Measurements from ENCODE around the gene KREMEN1.
A peak's percentile ranks its signal among the peaks of the same experiment; 100 is the strongest.

KREMEN1 gene

GRCh38 chr22:29049655-29050263 lies 23.1 kb upstream of the KREMEN1 start:
- DNase-seq (ENCODE audit: low spot score), result no peak

- DNase-seq (ENCODE audit: low spot score), result no peak
These were observed 22.4 kb upstream of the KREMEN1 start for GRCh38 chr22:29050457-29050856.

DNA sequence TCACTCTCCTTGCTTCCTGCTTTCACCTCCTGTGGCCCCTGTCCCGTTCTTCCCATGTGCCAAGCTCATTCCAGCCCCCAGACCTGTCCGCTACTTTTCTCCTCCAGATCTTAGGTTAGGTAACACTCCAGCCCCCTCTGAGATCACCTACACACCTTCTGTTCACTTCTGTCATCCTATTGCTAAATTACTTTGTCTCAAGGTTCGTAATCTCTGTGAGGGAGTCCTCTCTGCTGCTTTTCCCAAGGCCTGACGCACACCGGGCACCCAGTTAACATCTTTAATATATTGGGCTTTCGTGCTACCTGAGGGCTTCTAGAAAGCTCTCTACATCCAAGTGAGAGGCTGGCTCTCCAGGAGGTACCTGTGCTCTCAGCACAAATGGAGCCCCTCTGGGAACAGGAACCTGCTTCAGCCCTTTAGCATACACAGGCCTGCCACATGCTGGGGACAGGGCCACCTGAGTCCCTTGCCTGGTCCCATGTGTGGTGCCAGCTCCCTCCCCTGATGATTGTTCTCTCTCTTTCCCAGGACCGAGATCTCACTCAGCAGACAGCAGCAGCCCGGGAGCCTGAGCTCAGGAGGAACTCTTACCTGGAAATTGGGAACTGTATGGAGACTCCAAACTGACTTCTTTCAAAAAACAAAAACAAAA lies 19.7 kb upstream of the KREMEN1 start:
- no peak for DNase-seq (ENCODE audit: low spot score)

- no peak for DNase-seq (ENCODE audit: low spot score)
These were observed 18.5 kb upstream of the KREMEN1 start for GRCh38 chr22:29054251-29054767.

DNA sequence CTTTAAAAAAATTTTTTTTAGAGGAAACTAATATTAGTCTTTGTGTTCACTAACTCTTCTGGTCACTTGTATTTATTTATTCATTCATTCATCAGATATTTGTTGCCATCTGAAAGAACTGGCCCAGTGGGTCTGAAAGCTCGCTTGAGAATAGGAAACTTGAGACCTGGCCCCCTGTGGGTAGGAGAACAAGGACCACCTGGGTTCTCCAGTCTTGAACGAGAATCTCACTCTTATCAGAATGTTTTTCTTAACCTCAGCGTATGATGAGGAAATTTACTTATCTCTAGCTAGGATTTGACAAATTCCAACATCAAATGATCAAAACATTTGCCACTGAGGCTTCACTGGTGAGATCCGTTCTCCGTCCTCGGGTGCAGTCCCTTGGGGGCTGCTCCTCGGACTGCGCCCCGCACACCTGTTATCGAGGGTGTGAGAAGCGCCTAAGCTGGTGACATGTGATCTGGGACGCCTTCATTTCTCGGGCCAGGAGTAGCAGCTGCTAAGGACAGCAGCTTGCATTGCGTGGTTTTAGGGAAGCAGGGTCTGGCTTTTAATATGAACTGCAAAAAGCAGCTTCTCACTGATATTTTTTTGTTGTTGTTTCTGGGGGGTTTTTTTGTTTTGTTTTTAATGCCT lies 17.5 kb upstream of the KREMEN1 start:
- DNase-seq (ENCODE audit: low spot score), result no peak

- DNase-seq (ENCODE audit: low spot score), result no peak
These were observed 16.4 kb upstream of the KREMEN1 start for GRCh38 chr22:29056472-29056871.

- no peak for DNase-seq (ENCODE audit: low spot score)
These were observed 12.5 kb upstream of the KREMEN1 start for GRCh38 chr22:29060251-29060869.

DNA sequence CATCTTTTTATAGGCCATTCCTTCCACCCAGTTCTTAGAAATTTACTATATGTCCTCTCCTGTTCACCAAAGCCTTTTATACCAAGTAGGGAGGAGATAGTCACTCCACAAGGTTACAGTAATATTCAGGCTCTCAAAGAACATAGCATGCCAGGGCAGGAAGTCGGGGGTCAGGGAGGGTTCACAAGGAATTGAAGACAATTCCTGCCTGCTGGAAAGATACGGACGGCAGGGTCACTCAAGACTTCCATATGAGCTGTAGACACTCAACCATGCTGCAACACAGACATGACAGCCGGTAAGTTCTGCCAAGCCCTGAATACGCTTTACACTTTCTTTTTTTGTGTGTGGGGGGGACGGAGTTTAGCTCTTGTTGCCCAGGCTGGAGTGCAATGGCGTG lies 11.9 kb upstream of the KREMEN1 start:
- no peak for DNase-seq (ENCODE audit: low spot score)

DNA sequence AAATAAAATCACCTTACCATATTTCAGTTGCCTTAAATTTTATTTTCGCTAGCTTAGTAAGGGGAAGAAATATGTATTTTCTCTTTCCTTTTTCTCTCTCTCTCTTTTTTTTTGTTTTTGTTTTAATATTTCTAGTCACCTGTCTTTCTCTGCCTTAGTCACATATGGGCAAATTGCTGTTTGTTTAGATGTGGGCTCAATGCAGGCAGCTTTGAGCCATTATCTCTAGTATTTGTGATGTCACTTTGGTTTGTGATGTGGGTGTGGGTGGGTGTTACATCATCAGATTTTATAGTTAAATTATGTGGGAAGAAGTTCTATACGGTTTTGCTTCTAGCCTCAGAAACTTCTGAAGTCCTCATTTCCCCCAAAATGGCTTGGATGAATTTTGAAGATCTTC lies 11.1 kb upstream of the KREMEN1 start, which contains the start of gene C22orf31:
TSS of gene C22orf31 (minus strand) at position 59 of the 400 bp plus-strand sequence. CDS start at position 20, 39 bp downstream.
- no peak for DNase-seq (ENCODE audit: low spot score)

- no peak for DNase-seq (ENCODE audit: low spot score)
These were observed 10.5 kb upstream of the KREMEN1 start for GRCh38 chr22:29062286-29062821.

GRCh38 chr22:29065468-29066190 lies 7.2 kb upstream of the KREMEN1 start:
- DNase-seq (ENCODE audit: low spot score), result no peak

- no peak for DNase-seq (ENCODE audit: low spot score)
These were observed 3.4 kb upstream of the KREMEN1 start for GRCh38 chr22:29069463-29069862.

DNA sequence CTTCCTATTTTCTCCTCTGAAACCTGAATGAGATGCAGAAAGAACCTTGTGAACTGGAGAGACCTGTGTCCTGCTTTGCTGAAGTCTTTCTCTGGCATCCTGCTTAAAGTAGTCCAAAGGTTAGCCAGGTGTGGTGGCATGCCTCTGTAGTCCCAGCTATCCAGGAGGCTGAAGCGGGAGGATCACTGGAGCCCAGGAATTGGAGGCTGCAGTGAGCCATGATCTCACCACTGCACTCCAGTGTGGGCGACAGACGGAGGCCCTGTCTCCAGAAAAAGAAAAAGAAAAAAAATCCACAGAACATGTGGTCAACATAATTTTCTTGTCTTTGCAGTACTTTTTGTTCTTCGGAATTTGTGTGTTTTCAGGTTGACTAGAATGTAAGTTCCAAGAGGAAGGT lies 2.3 kb upstream of the KREMEN1 start:
- DNase-seq (ENCODE audit: low spot score), result no peak

- DNase-seq (ENCODE audit: low spot score), result peak; percentile 86
These were observed 1.4 kb upstream of the KREMEN1 start for GRCh38 chr22:29071261-29072045.

DNA sequence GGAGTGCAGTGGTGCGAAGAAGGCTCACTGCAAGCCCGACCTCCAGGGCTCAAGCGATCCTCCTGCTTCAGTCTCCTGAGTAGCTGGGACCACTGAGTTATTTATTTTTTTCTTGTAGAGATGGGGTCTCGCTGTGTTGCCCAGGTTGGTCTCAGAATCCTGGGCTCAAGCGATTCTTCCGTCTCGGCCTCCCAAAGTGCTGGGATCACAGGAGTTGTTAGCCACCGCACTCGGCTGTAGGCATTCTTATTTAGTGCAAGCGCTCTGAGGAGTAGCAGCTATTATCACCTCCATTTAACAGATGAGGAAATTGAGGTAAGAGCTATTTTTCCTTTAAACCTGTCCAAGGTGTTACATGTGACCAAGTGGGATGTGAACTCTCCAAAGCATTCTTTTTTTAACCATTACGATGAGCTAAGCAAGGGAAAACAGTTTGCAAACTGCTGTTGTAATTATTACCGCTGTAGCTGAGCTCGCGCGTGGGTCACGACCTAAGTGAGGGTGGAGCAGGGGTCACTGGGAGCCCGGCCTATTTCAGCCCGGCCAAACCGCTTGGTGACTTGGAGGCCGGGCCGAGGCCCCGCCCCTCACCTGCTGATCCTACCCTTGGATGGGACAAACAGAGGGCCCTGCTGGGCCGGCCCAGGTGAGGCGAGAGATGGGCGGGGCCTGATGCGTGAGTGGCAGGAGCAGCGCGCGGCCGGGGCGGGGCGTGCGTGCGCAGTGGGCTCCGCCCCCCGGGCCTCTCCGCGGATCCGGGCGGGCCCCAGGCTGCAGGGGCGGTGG lies 449 bp upstream of the KREMEN1 start:
- DNase-seq (ENCODE audit: low spot score), result peak; percentile 98

- DNase-seq (ENCODE audit: low spot score), result peak; percentile 69
These were observed 912 bp downstream of the KREMEN1 start for GRCh38 chr22:29073618-29074275.

GRCh38 chr22:29074276-29074772 lies 1.5 kb downstream of the KREMEN1 start:
- no peak for DNase-seq (ENCODE audit: low spot score)

DNA sequence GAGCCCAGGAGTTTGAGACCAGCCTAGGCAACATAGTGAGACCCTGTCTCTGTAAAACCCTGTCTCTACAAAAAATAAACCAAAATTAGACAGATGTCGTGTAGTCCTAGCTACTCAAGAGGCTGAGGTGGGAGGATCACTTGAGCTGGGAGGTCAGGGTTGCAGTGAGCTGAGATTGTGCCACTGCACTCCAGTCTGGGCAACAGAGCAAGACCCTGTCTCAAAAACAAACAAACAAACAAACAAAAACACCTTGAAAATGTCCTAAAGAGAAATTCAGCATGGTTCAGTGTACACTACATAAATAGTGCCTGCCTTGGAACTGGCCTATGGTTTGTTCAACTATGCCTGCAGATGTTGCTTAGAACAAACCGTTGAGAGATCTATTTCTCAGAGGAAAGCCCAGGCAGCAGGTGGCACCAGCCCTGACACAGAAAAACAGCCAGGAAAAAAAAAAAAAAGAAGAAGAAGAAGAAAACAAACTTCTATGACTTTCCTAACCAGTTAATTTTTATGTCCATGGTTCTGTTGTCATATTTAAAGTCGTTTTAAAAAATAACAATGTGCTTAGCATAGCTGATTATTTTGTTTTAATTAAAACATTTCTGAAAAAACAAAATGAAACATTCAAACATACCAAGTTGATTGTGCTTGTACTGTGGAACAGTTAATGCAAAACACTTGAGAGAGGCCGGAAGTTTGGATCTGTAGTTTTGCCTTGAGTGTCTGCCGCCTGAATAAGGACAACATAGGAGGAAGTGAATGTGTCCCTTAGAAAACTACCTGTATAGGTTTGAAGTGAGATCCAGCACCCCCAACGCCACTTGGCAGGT lies 5.4 kb downstream of the KREMEN1 start:
- no peak for DNase-seq (ENCODE audit: low spot score)

- DNase-seq (ENCODE audit: low spot score), result no peak
These were observed 6.0 kb downstream of the KREMEN1 start for GRCh38 chr22:29078869-29079207.

Measured in HuH-7 (cell line).